Measurements from ENCODE around the gene MCL1. TPM values are rescaled to one million over a fixed set of nuclear protein-coding genes. Genes with fewer than 3 reads are reported as not detected.

The MCL1 gene
- total RNA-seq, 1 donor from 2014 or later = 154 TPM

GRCh38 chr1:150572918-150573647, 6.3 kb downstream of the MCL1 start:
- Mint-ChIP-seq H3K9me3 (ENCODE audit: unreplicated experiment) (peaks cover 11% of the 10 kb centered on the region), H3K4me1 (ENCODE audit: low read depth, unreplicated experiment) (peaks cover 25% of the 10 kb centered on the region), H3K27ac (ENCODE audit: unreplicated experiment) (no peak overlapping the region), H3K27me3 (ENCODE audit: unreplicated experiment) (peaks cover 7% of the 10 kb centered on the region), H3K4me3 (ENCODE audit: unreplicated experiment) (no peak overlapping the region), H3K36me3 (ENCODE audit: unreplicated experiment) (peaks cover 11% of the 10 kb centered on the region)
- no peak for TF ChIP-seq CTCF (IDR thresholded peaks at IDR 0.05; ENCODE audit: partially characterized antibody, unreplicated experiment)
- DNase-seq = no peak

DNA sequence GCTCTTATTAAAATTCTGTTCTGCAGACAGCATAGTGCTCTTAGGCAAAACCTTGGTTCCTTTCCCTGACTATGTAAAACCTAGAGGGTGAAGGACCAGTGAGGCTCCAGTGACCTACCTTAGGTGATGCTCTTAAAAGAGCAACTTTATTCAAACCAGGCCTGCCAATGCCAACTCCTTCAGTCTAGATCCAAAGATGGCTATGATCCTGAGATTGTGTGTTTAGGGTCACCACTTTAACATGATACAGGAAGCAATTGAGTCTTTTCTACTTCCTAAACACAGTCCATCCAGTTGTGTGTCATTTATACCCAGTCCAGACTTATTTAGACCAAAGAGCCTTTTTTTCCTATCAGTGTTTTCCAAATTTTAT, 10.8 kb downstream of the MCL1 start:
- Mint-ChIP-seq H3K27me3 (ENCODE audit: unreplicated experiment) (peaks cover 14% of the 10 kb centered on the region), H3K36me3 (ENCODE audit: unreplicated experiment) (peaks cover 5% of the 10 kb centered on the region), H3K9me3 (ENCODE audit: unreplicated experiment) (peaks cover 16% of the 10 kb centered on the region), H3K27ac (ENCODE audit: unreplicated experiment) (peak overlapping the region; percentile 99), H3K4me3 (ENCODE audit: unreplicated experiment) (peak overlapping the region; percentile 86), H3K4me1 (ENCODE audit: low read depth, unreplicated experiment) (peaks cover 37% of the 10 kb centered on the region)
- TF ChIP-seq CTCF (IDR thresholded peaks at IDR 0.05; ENCODE audit: partially characterized antibody, unreplicated experiment) = no peak
- no peak for DNase-seq

- H3K9me3 Mint-ChIP-seq (ENCODE audit: unreplicated experiment) = peaks cover 17% of the 10 kb centered on the region
- peaks cover 5% of the 10 kb centered on the region for H3K36me3 Mint-ChIP-seq (ENCODE audit: unreplicated experiment)
- peak overlapping the region; percentile 86 for H3K4me3 Mint-ChIP-seq (ENCODE audit: unreplicated experiment)
- DNase-seq = peak; percentile 83
- H3K4me1 Mint-ChIP-seq (ENCODE audit: low read depth, unreplicated experiment) = peaks cover 43% of the 10 kb centered on the region
- H3K27ac Mint-ChIP-seq (ENCODE audit: unreplicated experiment) = peak overlapping the region; percentile 99
- H3K27me3 Mint-ChIP-seq (ENCODE audit: unreplicated experiment) = peaks cover 17% of the 10 kb centered on the region
- no peak for TF ChIP-seq CTCF (IDR thresholded peaks at IDR 0.05; ENCODE audit: partially characterized antibody, unreplicated experiment)
These were observed 11.5 kb downstream of the MCL1 start for GRCh38 chr1:150567717-150568593.

- peaks cover 20% of the 10 kb centered on the region for H3K9me3 Mint-ChIP-seq (ENCODE audit: unreplicated experiment)
These were observed 12.1 kb downstream of the MCL1 start for GRCh38 chr1:150567341-150567716.

More at GRCh38 chr1:150567341-150567716, 12.1 kb downstream of the MCL1 start:
- peaks cover 17% of the 10 kb centered on the region for H3K27me3 Mint-ChIP-seq (ENCODE audit: unreplicated experiment)
- peak overlapping the region; percentile 86 for H3K4me3 Mint-ChIP-seq (ENCODE audit: unreplicated experiment)
- peak overlapping the region; percentile 99 for H3K27ac Mint-ChIP-seq (ENCODE audit: unreplicated experiment)
- no peak for DNase-seq
- no peak for TF ChIP-seq CTCF (IDR thresholded peaks at IDR 0.05; ENCODE audit: partially characterized antibody, unreplicated experiment)
- peaks cover under 1% of the 10 kb centered on the region for H3K36me3 Mint-ChIP-seq (ENCODE audit: unreplicated experiment)
- H3K4me1 Mint-ChIP-seq (ENCODE audit: low read depth, unreplicated experiment) = peaks cover 48% of the 10 kb centered on the region
